H1 (cell line): ENCODE measurements around the gene TGM3.

ENCODE experiments used
- ASH2L ChIP-seq: fragments of 200-600, 300-600 bp; sonication (generic); IDR thresholded peaks from one replicate; pipeline ENCODE4 v1.7.1; 2017; ENCODE audit warnings: low read length
- CREB1 ChIP-seq: IDR thresholded peaks from 2 replicates; pipeline ENCODE4 v1.6.1; 2012; ENCODE audit warnings: inconsistent platforms
- CTCF ChIP-seq, 3 experiments: IDR thresholded peaks; 1 replicate in 2 of 3; 2 replicates in 1 of 3; pipeline versions ENCODE4 v1.5.1 to v1.6.1; 2011; ENCODE audit warnings: low read length in 3 of 3, mild to moderate bottlenecking in 3 of 3, inconsistent platforms in 2 of 3, low read depth in 1 of 3, moderate library complexity in 1 of 3; ENCODE audit not compliant: insufficient read depth in 1 of 3; ENCODE audit errors: control extremely low read depth in 1 of 3
- EP300 ChIP-seq, 2 experiments: IDR thresholded peaks; 1 replicate in 1 of 2; 2 replicates in 1 of 2; pipeline ENCODE4 v1.6.1; 2011 to 2012; ENCODE audit warnings: low read depth in 2 of 2, low read length in 2 of 2, mild to moderate bottlenecking in 2 of 2, borderline replicate concordance in 1 of 2, inconsistent platforms in 1 of 2, moderate library complexity in 1 of 2
- EZH2 ChIP-seq: fragments of 200-600 bp; sonication (generic); IDR thresholded peaks from 2 replicates; pipeline ENCODE4 v1.7.1; 2012; ENCODE audit warnings: low read depth, mild to moderate bottlenecking, moderate library complexity, low read length, inconsistent platforms; ENCODE audit not compliant: severe bottlenecking
- KDM1A ChIP-seq: fragments of 200-600, 300-600 bp; sonication (generic); IDR thresholded peaks from 2 replicates; pipeline ENCODE4 v1.7.1; 2016; ENCODE audit warnings: mild to moderate bottlenecking, low read length, borderline replicate concordance
- POLR2AphosphoS5 ChIP-seq: IDR thresholded peaks from 2 replicates; pipeline ENCODE4 v1.6.1; 2011; ENCODE audit warnings: low read depth, low read length
- RNF2 ChIP-seq: fragments of 200-900, 300-1000 bp; sonication (generic); IDR thresholded peaks from 2 replicates; pipeline ENCODE4 v1.7.1; 2016; ENCODE audit warnings: borderline replicate concordance, low read depth, mild to moderate bottlenecking, antibody characterized with exemption, low read length; ENCODE audit not compliant: poor library complexity, severe bottlenecking; ENCODE audit errors: missing control alignments
- TBP ChIP-seq: IDR thresholded peaks from 2 replicates; pipeline ENCODE4 v1.6.1; 2011; ENCODE audit warnings: low read depth, low read length, improper control_type of control experiment
- USF2 ChIP-seq: IDR thresholded peaks from 2 replicates; pipeline ENCODE4 v1.6.1; 2011; ENCODE audit warnings: low read length, improper control_type of control experiment

DNA sequence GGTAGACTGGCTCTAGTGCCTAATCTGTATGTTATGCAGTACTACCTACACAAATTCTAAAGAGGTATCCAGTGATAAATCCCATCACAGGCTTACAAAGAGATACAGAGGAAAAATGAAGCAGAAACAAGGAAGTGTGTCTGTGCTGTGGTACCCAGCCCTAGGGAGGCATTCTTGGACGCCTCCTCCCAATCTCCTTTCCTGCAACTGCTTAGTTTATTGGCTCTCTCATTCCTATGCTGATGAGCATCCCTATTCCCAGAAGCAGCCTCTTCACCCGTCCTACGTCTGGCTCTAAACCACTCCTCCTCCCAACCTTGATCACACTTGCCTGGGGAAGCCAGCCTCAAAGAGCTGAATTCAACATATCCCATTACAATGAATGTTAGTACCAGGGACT is 50.4 kb downstream of the TGM3 start:
- TF ChIP-seq CTCF (IDR thresholded peaks at IDR 0.05; ENCODE audit: control extremely low read depth in 1 of 3, insufficient read depth in 1 of 3, low read depth in 1 of 3, low read length in 3 of 3) (no peak), ASH2L (no peak), CREB1 (no peak), EP300 (IDR thresholded peaks at IDR 0.05; ENCODE audit: borderline replicate concordance in 1 of 2, low read depth in 2 of 2, low read length in 2 of 2) (no peak), TBP (no peak), EZH2 (no peak), POLR2AphosphoS5 (no peak), USF2 (no peak), RNF2 (no peak), KDM1A (no peak)
